GM21423 (cell line): Measurements from ENCODE around the gene SLC26A11.

ENCODE experiments used
- ATAC-seq: cut with Tn5 transposase; IDR thresholded peaks from one replicate; pipeline ENCODE4 v1.9.1; 2021; ENCODE audit warnings: mild to moderate bottlenecking, moderate library complexity; ENCODE audit not compliant: unreplicated experiment

Gene SLC26A11

GRCh38 chr17:80216473-80217456, 3.5 kb upstream of the SLC26A11 start:
- ATAC-seq, result no peak

- no peak for ATAC-seq
These were observed 2.4 kb upstream of the SLC26A11 start for GRCh38 chr17:80217703-80218362.

GRCh38 chr17:80218391-80218790, 1.8 kb upstream of the SLC26A11 start:
- ATAC-seq, result no peak

GRCh38 chr17:80219013-80219762, 1.0 kb upstream of the SLC26A11 start:
- peak; percentile 73 for ATAC-seq

GRCh38 chr17:80219763-80220053, 519 bp upstream of the SLC26A11 start:
- ATAC-seq, result no peak

- no peak for ATAC-seq
These were observed 549 bp downstream of the SLC26A11 start for GRCh38 chr17:80220736-80221215.

- no peak for ATAC-seq
These were observed 1.3 kb downstream of the SLC26A11 start for GRCh38 chr17:80221351-80222105.

- no peak for ATAC-seq
These were observed 2.3 kb downstream of the SLC26A11 start for GRCh38 chr17:80222376-80223141.

- ATAC-seq, result no peak
These were observed 3.1 kb downstream of the SLC26A11 start for GRCh38 chr17:80223142-80223815.

GRCh38 chr17:80223838-80224497, 3.7 kb downstream of the SLC26A11 start:
- ATAC-seq, result no peak

- no peak for ATAC-seq
These were observed 4.5 kb downstream of the SLC26A11 start for GRCh38 chr17:80224683-80225082.

- no peak for ATAC-seq
These were observed 5.0 kb downstream of the SLC26A11 start for GRCh38 chr17:80225230-80225629.

- no peak for ATAC-seq
These were observed 6.9 kb downstream of the SLC26A11 start for GRCh38 chr17:80227156-80227555.

- ATAC-seq, result no peak
These were observed 7.4 kb downstream of the SLC26A11 start for GRCh38 chr17:80227666-80228065.

GRCh38 chr17:80228477-80228876, 8.2 kb downstream of the SLC26A11 start:
- no peak for ATAC-seq

- no peak for ATAC-seq
These were observed 8.8 kb downstream of the SLC26A11 start for GRCh38 chr17:80229011-80229410.

- no peak for ATAC-seq
These were observed 12.2 kb downstream of the SLC26A11 start for GRCh38 chr17:80232438-80232837.

- ATAC-seq, result no peak
These were observed 13.0 kb downstream of the SLC26A11 start for GRCh38 chr17:80233202-80233601.

GRCh38 chr17:80236911-80237310, 16.7 kb downstream of the SLC26A11 start:
- no peak for ATAC-seq
